Measurements from ENCODE around the gene SNRNP35.
"Not testable (repeated sequence)": the region's sequence is repeated elsewhere in the genome, so short reads cannot be mapped to it uniquely, and the experiment has no call there.

SNRNP35 gene

DNA sequence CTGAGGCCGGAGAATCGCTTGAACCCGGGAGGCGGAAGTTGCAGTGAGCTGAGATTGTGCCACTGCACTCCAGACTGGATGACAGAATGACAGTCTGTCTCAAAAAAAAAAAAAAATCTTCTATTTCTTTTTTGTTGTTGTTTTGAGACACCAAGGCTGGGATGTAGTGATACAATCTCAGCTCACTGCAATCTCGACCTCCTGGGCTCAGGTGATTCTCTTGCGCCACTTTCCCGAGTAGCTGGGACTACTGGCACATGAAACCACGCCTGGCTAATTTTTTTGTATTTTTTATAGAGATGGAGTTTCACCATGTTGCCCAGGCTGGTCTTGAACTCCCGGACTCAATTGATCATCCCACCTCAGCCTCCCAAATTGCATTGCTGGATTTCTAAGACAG lies 7.3 kb upstream of the SNRNP35 start:
- Histone ChIP-seq H3K9ac (ENCODE audit: low read length) (no peak overlapping the region), H3K9me3 (ENCODE audit: control insufficient read depth, insufficient read depth, low read depth, low read length) (no peaks in the 10 kb centered on the region), H3K4me1 (ENCODE audit: control insufficient read depth, insufficient read depth, low read length) (peaks cover 4% of the 10 kb centered on the region; the same call in 1 of the 2 replicates), H3K27ac (ENCODE audit: low read depth, low read length) (no peak overlapping the region), H3K27me3 (ENCODE audit: control insufficient read depth, insufficient read depth, low read length) (no peaks in the 10 kb centered on the region), H3K4me3 (ENCODE audit: low read depth, low read length) (no peak overlapping the region), H3K36me3 (ENCODE audit: control insufficient read depth, insufficient read depth, low read length) (no peaks in the 10 kb centered on the region)

DNA sequence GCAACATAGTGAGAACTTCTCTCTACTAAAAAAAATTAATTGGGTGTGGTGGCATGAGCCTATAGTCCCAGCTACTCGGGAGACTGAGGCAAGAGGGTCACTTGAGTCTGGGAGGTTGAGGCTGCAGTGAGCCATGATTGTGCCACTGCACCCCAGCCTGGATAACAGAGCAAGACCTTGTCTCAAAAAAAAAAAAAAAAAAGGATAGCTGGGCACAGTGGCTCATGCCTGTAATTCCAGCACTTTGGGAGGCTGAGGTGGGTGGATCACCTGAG lies 5.7 kb upstream of the SNRNP35 start:
- not testable (repeated sequence) for H3K4me1 ChIP-seq (ENCODE audit: control insufficient read depth, insufficient read depth, low read length); H3K27me3 ChIP-seq (ENCODE audit: control insufficient read depth, insufficient read depth, low read length); H3K9ac ChIP-seq (ENCODE audit: low read length); H3K9me3 ChIP-seq (ENCODE audit: control insufficient read depth, insufficient read depth, low read depth, low read length); H3K27ac ChIP-seq (ENCODE audit: low read depth, low read length); H3K4me3 ChIP-seq (ENCODE audit: low read depth, low read length); H3K36me3 ChIP-seq (ENCODE audit: control insufficient read depth, insufficient read depth, low read length)

DNA sequence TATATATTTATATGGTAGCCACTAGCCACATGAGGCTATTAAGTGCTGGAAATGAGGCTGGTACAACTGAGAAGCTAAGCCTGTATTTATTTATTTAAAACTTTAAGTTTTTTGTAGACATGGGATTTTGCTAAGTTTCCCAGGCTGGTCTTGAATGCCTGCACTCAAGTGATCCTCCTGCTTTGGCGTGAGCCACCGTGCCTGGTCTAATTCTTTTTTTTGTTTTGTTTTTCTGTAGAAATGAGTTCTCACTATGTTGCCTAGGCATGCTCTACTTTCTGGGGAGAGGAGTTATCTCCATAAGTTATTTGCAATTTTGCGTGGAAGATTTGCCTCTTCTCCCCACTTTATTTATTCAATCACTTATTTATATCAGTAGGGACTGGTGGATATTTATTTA lies 4.8 kb upstream of the SNRNP35 start:
- Histone ChIP-seq H3K27me3 (ENCODE audit: control insufficient read depth, insufficient read depth, low read length) (no peaks in the 10 kb centered on the region), H3K9ac (ENCODE audit: low read length) (no peak overlapping the region), H3K36me3 (ENCODE audit: control insufficient read depth, insufficient read depth, low read length) (no peaks in the 10 kb centered on the region), H3K27ac (ENCODE audit: low read depth, low read length) (no peak overlapping the region), H3K9me3 (ENCODE audit: control insufficient read depth, insufficient read depth, low read depth, low read length) (no peaks in the 10 kb centered on the region), H3K4me3 (ENCODE audit: low read depth, low read length) (no peak overlapping the region), H3K4me1 (ENCODE audit: control insufficient read depth, insufficient read depth, low read length) (no peaks in the 10 kb centered on the region)

DNA sequence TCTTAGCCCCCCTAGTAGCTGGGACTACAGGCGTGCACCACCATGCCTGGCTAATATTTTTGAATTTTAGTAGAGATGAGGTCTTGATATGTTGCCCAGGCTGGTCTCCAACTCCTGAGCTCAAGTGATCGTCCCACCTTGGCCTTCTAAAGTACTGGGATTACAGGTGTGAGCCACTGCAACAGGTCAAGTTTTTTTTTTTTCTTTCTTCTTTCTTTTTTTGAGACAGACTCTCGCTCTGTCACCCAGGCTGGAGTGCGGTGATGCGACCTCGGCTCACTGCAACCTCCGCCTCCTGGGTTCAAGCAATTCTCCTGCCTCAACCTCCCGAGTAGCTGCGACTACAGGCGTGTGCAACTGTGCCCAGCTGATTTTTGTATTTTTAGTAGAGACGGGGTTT lies 5.2 kb downstream of the SNRNP35 start:
- not testable (repeated sequence) for H3K4me1 ChIP-seq (ENCODE audit: control insufficient read depth, insufficient read depth, low read length); H3K27ac ChIP-seq (ENCODE audit: low read depth, low read length); H3K4me3 ChIP-seq (ENCODE audit: low read depth, low read length); H3K9me3 ChIP-seq (ENCODE audit: control insufficient read depth, insufficient read depth, low read depth, low read length); H3K9ac ChIP-seq (ENCODE audit: low read length); H3K27me3 ChIP-seq (ENCODE audit: control insufficient read depth, insufficient read depth, low read length)
- H3K36me3 ChIP-seq (ENCODE audit: control insufficient read depth, insufficient read depth, low read length): peaks cover 20% of the 10 kb centered on the region

DNA sequence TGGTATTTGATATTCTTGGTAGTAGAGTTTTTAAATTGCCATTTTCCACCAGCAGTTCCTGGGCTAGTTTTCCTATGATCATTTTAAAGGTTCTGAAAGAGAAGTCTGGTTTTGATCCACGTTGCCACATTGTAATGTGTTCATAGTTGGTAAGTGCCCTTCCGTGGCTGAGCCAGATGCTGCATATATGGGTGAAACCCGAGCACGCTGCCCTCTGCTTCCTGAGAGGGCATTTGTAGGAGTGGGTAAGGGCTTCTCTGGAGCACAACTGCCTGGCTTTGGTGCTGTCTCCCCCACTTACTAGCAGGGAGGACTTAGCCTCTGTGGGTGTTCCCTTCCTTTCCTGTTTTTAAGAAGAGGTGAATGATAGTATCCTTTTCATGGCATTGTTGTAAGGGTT lies 7.1 kb downstream of the SNRNP35 start:
- Histone ChIP-seq H3K4me3 (ENCODE audit: low read depth, low read length) (no peak overlapping the region), H3K4me1 (ENCODE audit: control insufficient read depth, insufficient read depth, low read length) (no peaks in the 10 kb centered on the region), H3K9ac (ENCODE audit: low read length) (no peak overlapping the region), H3K9me3 (ENCODE audit: control insufficient read depth, insufficient read depth, low read depth, low read length) (no peaks in the 10 kb centered on the region), H3K36me3 (ENCODE audit: control insufficient read depth, insufficient read depth, low read length) (peaks cover 20% of the 10 kb centered on the region), H3K27me3 (ENCODE audit: control insufficient read depth, insufficient read depth, low read length) (no peaks in the 10 kb centered on the region), H3K27ac (ENCODE audit: low read depth, low read length) (no peak overlapping the region)

DNA sequence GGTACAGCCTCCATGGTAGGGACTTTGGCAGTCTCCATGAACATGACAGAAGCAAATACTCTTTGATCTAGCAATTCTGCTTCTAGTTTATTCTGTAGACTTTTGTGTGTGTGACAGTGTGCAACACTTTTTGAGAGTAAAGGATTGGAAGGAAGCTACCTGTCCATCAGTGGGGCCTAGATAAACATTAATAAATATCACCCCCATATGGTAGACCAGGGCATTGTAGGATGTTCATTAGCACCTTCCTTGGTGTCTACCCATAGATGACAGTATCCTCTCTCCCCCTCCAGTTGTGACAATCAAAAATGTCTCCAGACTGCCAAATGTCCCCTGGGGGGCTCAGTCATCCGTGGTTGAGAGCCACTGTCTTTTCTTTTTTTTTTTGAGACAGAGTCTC lies 10.8 kb downstream of the SNRNP35 start:
- no peaks in the 10 kb centered on the region for H3K4me1 ChIP-seq (ENCODE audit: control insufficient read depth, insufficient read depth, low read length)
- no peak overlapping the region for H3K27ac ChIP-seq (ENCODE audit: low read depth, low read length)
- H3K9ac ChIP-seq (ENCODE audit: low read length): no peak overlapping the region
- H3K4me3 ChIP-seq (ENCODE audit: low read depth, low read length): no peak overlapping the region
- H3K27me3 ChIP-seq (ENCODE audit: control insufficient read depth, insufficient read depth, low read length): no peaks in the 10 kb centered on the region
- H3K36me3 ChIP-seq (ENCODE audit: control insufficient read depth, insufficient read depth, low read length): peaks cover 38% of the 10 kb centered on the region
- H3K9me3 ChIP-seq (ENCODE audit: control insufficient read depth, insufficient read depth, low read depth, low read length): no peaks in the 10 kb centered on the region

DNA sequence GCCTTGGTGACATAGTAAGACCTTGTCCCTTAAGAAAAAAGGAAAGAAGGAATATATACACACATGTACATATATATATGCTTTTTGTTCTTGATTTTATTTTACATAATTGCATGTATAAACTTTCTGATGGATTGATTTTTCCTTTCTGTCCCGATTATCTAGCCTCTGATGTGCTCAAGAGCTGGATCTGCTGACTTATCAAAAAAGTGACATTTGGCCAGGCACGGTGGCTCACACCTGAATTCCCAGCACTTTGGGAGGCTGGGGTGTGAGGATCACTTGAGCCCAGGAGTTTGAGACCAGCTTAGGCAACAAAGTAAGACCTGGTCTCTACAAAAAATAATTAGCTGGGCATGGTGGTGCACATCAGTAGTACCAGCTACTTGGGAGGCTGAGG lies 12.0 kb downstream of the SNRNP35 start:
- Histone ChIP-seq H3K4me1 (ENCODE audit: control insufficient read depth, insufficient read depth, low read length) (no peaks in the 10 kb centered on the region), H3K36me3 (ENCODE audit: control insufficient read depth, insufficient read depth, low read length) (peaks cover 38% of the 10 kb centered on the region), H3K9ac (ENCODE audit: low read length) (no peak overlapping the region), H3K27ac (ENCODE audit: low read depth, low read length) (no peak overlapping the region), H3K27me3 (ENCODE audit: control insufficient read depth, insufficient read depth, low read length) (no peaks in the 10 kb centered on the region), H3K9me3 (ENCODE audit: control insufficient read depth, insufficient read depth, low read depth, low read length) (no peaks in the 10 kb centered on the region), H3K4me3 (ENCODE audit: low read depth, low read length) (no peak overlapping the region)

DNA sequence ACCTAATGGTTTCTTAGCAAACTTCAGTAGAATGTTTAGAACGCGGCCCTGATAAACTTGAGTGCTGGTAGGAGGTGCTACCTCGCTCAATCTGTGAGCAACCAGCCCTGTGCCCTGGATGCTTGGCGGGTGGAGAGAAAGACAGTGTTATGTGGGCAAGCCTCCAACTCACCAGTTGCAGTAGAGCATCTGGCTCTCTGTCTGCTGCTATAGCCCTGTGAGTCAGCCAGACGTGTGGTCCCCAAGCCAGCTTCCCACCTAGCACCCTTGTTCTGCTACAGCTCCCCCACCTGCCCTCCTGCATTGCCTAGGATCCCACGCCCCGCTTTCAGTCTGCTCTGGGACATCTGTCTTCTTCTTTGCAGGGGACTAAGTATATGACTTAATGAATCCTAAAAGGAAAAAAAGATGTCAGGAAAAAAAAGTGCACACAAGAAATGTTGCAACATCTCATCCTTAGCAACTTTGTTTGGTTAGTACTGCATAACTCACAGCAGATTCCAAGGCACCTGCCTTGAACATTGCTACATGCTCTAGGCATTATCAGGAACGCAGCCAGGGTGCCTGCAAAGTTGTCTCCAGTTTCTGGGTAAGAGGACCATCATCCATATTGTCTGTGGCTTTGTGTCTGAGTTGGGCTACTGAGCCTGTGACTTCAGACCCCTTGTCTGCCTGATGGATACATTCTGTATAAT lies 13.6 kb downstream of the SNRNP35 start:
- no peaks in the 10 kb centered on the region for H3K9me3 ChIP-seq (ENCODE audit: control insufficient read depth, insufficient read depth, low read depth, low read length)
- H3K36me3 ChIP-seq (ENCODE audit: control insufficient read depth, insufficient read depth, low read length): peaks cover 29% of the 10 kb centered on the region
- no peaks in the 10 kb centered on the region; the same call in 1 of the 2 replicates for H3K4me1 ChIP-seq (ENCODE audit: control insufficient read depth, insufficient read depth, low read length)
- no peak overlapping the region for H3K4me3 ChIP-seq (ENCODE audit: low read depth, low read length)
- H3K27me3 ChIP-seq (ENCODE audit: control insufficient read depth, insufficient read depth, low read length): no peaks in the 10 kb centered on the region
- no peak overlapping the region for H3K27ac ChIP-seq (ENCODE audit: low read depth, low read length)
- H3K9ac ChIP-seq (ENCODE audit: low read length): no peak overlapping the region

DNA sequence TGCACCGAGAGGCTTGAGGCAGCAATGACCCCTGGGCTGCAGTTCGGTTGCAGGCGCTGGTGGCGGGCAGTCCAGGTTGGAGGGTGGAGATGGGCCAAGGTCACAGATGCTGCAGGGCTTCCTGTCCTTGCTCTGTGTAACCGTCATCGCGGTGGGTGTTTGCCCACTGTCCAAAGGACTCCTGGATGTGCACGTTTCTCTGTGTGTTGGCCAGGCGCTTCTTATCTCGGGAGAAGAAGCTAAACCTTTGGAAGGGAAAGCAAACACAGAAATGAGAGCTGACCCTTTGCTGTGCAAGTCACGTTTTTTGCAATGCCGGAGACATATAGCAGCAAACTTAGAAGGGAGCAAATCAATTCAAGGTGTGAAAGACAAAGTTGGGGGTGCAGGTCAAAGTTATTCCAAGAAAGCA lies 14.5 kb downstream of the SNRNP35 start:
- no peak overlapping the region for H3K4me3 ChIP-seq (ENCODE audit: low read depth, low read length)
- no peaks in the 10 kb centered on the region for H3K27me3 ChIP-seq (ENCODE audit: control insufficient read depth, insufficient read depth, low read length)
- H3K27ac ChIP-seq (ENCODE audit: low read depth, low read length): no peak overlapping the region
- peaks cover 31% of the 10 kb centered on the region for H3K36me3 ChIP-seq (ENCODE audit: control insufficient read depth, insufficient read depth, low read length)
- H3K4me1 ChIP-seq (ENCODE audit: control insufficient read depth, insufficient read depth, low read length): no peaks in the 10 kb centered on the region; the same call in 1 of the 2 replicates
- no peak overlapping the region for H3K9ac ChIP-seq (ENCODE audit: low read length)
- H3K9me3 ChIP-seq (ENCODE audit: control insufficient read depth, insufficient read depth, low read depth, low read length): no peaks in the 10 kb centered on the region

DNA sequence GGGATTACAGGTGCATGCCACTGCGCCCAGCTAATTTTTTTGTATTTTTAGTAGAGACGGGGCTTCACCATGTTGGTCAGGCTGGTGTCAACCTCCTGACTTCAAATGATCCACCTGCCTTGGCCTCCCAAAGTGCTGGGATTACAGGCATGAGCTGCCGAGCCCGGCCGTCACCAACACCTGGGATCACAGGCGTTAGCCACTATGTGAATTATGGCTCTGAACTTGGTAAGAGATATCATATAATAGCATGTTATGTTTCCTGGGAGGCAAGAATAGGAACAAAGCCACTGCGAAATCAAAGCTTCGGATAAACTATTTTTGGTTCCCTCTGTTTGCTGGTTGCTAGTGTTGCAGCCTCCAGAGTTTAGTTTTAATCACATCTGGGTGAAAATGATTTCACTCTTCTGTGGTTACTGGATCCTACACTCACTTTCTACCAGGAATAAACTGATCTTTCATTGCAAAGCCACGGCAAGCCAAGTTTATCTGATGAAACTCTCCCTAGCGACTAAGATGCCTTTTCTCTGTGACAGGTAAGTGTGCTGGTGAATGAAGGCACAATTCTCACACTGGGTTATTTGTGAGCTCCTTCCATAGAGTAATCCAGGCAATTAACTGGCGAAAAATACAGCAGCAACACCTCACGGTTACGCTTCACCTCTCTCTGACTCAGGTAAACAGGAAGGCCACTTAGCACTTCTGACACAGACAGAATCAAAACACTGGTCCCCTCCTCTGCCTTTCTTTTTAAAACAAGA lies 16.7 kb downstream of the SNRNP35 start:
- H3K9me3 ChIP-seq (ENCODE audit: control insufficient read depth, insufficient read depth, low read depth, low read length): no peaks in the 10 kb centered on the region
- H3K27me3 ChIP-seq (ENCODE audit: control insufficient read depth, insufficient read depth, low read length): no peaks in the 10 kb centered on the region
- H3K9ac ChIP-seq (ENCODE audit: low read length): no peak overlapping the region
- no peaks in the 10 kb centered on the region; the same call in 1 of the 2 replicates for H3K4me1 ChIP-seq (ENCODE audit: control insufficient read depth, insufficient read depth, low read length)
- no peak overlapping the region for H3K27ac ChIP-seq (ENCODE audit: low read depth, low read length)
- H3K36me3 ChIP-seq (ENCODE audit: control insufficient read depth, insufficient read depth, low read length): peaks cover 28% of the 10 kb centered on the region
- no peak overlapping the region for H3K4me3 ChIP-seq (ENCODE audit: low read depth, low read length)

DNA sequence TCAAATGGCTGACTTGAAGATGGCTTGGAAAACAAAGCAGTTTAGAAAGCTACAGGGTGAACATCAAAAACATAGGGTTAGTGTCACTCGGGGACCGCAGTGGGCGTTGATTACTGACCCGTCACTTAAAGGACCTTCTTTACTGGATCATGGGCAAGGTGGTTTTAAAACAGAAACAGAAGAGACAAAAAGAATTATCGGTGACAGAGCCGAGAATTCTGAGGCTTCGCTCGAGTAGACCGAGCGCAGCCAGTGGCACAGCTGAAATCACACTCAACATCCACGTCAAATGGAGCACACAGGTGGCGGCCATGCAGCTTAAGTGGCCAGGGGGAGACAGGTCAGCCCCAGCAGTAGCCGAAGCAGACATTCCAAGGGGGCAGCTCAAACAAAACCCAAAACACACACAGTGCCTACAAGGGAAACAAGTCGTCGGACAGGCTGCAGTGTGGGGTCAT lies 17.3 kb downstream of the SNRNP35 start:
- H3K27me3 ChIP-seq (ENCODE audit: control insufficient read depth, insufficient read depth, low read length): no peaks in the 10 kb centered on the region
- no peaks in the 10 kb centered on the region; the same call in 1 of the 2 replicates for H3K4me1 ChIP-seq (ENCODE audit: control insufficient read depth, insufficient read depth, low read length)
- H3K27ac ChIP-seq (ENCODE audit: low read depth, low read length): no peak overlapping the region
- no peaks in the 10 kb centered on the region for H3K9me3 ChIP-seq (ENCODE audit: control insufficient read depth, insufficient read depth, low read depth, low read length)
- H3K4me3 ChIP-seq (ENCODE audit: low read depth, low read length): no peak overlapping the region
- no peak overlapping the region for H3K9ac ChIP-seq (ENCODE audit: low read length)
- H3K36me3 ChIP-seq (ENCODE audit: control insufficient read depth, insufficient read depth, low read length): peaks cover 28% of the 10 kb centered on the region

Measured in HUES6 (cell line).